Upper lobe of left lung (tissue), 6 donors: Measurements from ENCODE around the gene SPSB1. TPM values are rescaled to one million over a fixed set of nuclear protein-coding genes. Genes with fewer than 3 reads are reported as not detected.

ENCODE experiments used
- ATAC-seq, 2 donors: fragments of 200-7000 bp; cut with Tn5 transposase; one replicate each; pipeline ENCODE4 v1.9.1; 2022; ENCODE audit warnings: mild to moderate bottlenecking in 2 of 2, moderate library complexity in 2 of 2; ENCODE audit not compliant: low FRiP score in 2 of 2
- DNase-seq, 2 donors: peaks; one replicate each; pipeline ENCODE4 v3.0.0-alpha.2; 2019 to 2020
- H3K27ac ChIP-seq, 4 donors: fragments of 200-600 bp; sonication (generic); one replicate each; pipeline ENCODE4 v1.5.1; 2016 to 2019
- H3K27me3 ChIP-seq, 4 donors: fragments of 200-600 bp; sonication (generic); one replicate each; pipeline ENCODE4 v1.5.1; 2017 to 2019
- H3K36me3 ChIP-seq, 4 donors: fragments of 200-600 bp; sonication (generic); one replicate each; pipeline ENCODE4 v1.5.1; 2016 to 2019
- H3K4me1 ChIP-seq, 4 donors: fragments of 200-600 bp; sonication (generic); one replicate each; pipeline ENCODE4 v1.5.1; 2018 to 2019
- H3K4me3 ChIP-seq, 4 donors: fragments of 200-600 bp; sonication (generic); one replicate each; pipeline ENCODE4 v1.5.1; 2017 to 2019; ENCODE audit warnings: mild to moderate bottlenecking in 2 of 4, moderate library complexity in 1 of 4
- H3K9me3 ChIP-seq, 4 donors: fragments of 200-600 bp; sonication (generic); one replicate each; pipeline ENCODE4 v1.5.1; 2018 to 2019
- CTCF ChIP-seq, 6 experiments: fragments of 450-650 bp in 4 of 6; fragments of 200-600 bp in 2 of 6; sonication (generic) in 2 of 6; IDR thresholded peaks; one replicate each; pipeline ENCODE4 v1.5.1; 2016 to 2019; ENCODE audit warnings: antibody characterized with exemption in 6 of 6
- EP300 ChIP-seq, 4 donors: sonication (generic); formaldehyde crosslinking; IDR thresholded peaks; one replicate each; pipeline ENCODE4 v1.5.1; 2017; ENCODE audit warnings: antibody characterized with exemption in 4 of 4, control low read depth in 2 of 4
- POLR2A ChIP-seq, 4 donors: fragments of 450-650 bp; IDR thresholded peaks; one replicate each; pipeline ENCODE4 v1.5.1; 2016 to 2017; ENCODE audit warnings: antibody characterized with exemption in 4 of 4, mild to moderate bottlenecking in 2 of 4
- POLR2AphosphoS5 ChIP-seq, 2 donors: sonication (generic); formaldehyde crosslinking; IDR thresholded peaks; one replicate each; pipeline ENCODE4 v1.5.1; 2017; ENCODE audit warnings: antibody characterized with exemption in 2 of 2
- WGBS, 2 donors: methylation state at CpG; one replicate each; pipeline ENCODE4 v1.1.5; 2017 to 2018; 5-methylcytosine and 5-hydroxymethylcytosine counted together
- total RNA-seq, 6 donors: library from RNA; depleted of rRNA in 4 of 6; stranded (reverse); fragments of >200 nt in 4 of 6; gene quantifications; one replicate each; pipeline versions ENCODE4 v1.1.0 to v1.2.1, GENCODE V29; 2016 to 2021
- donor health status: DM: no; HTN: no; CAD: no; lungs with moderate emphysema.
- donor health status: DM: no; HTN: yes; CAD: no; lungs with severe emphysema.

Gene SPSB1
- total RNA-seq, 6 donors from 2014 or later: 21.0 to 49.1 (median 30.3) TPM

GRCh38 chr1:9248341-9249262 is 44.1 kb upstream of the SPSB1 start:
- Histone ChIP-seq H3K36me3 (peaks cover 8 to 33% (median 24%) of the 10 kb centered on the region in 4 donors), H3K9me3 (no peaks in the 10 kb centered on the region)
- WGBS, 2 donors: 90% methylated on average over 14 to 21 of the region's 21 CpGs

GRCh38 chr1:9249263-9249533 is 43.5 kb upstream of the SPSB1 start:
- Histone ChIP-seq H3K27ac (peak overlapping the region; percentile 46 to 81 (median 68)), H3K4me3 (no peak overlapping the region), H3K9me3 (no peaks in the 10 kb centered on the region), H3K4me1 (peaks cover 31 to 64% (median 40%) of the 10 kb centered on the region in 4 donors), H3K36me3 (peaks cover 8 to 33% (median 24%) of the 10 kb centered on the region in 4 donors), H3K27me3 (no peaks in the 10 kb centered on the region)
- WGBS, 2 donors: 88 to 91% methylated on average over 3 of the region's 3 CpGs
- ATAC-seq: no peak
- DNase-seq: no peak
- TF ChIP-seq POLR2A (IDR thresholded peaks at IDR 0.05) (no peak), POLR2AphosphoS5 (IDR thresholded peaks at IDR 0.05) (no peak), EP300 (IDR thresholded peaks at IDR 0.05) (no peak), CTCF (IDR thresholded peaks at IDR 0.05) (no peak)

More at GRCh38 chr1:9248341-9249262, 44.1 kb upstream of the SPSB1 start:
- H3K27ac ChIP-seq: peak overlapping the region; percentile 46 to 81 (median 68)
- H3K4me1 ChIP-seq: peaks cover 37 to 70% (median 45%) of the 10 kb centered on the region in 4 donors
- no peak for ATAC-seq
- no peak overlapping the region for H3K4me3 ChIP-seq
- DNase-seq: no peak
- TF ChIP-seq POLR2AphosphoS5 (IDR thresholded peaks at IDR 0.05): no peak
- no peak for TF ChIP-seq EP300 (IDR thresholded peaks at IDR 0.05)
- TF ChIP-seq POLR2A (IDR thresholded peaks at IDR 0.05): no peak
- no peaks in the 10 kb centered on the region for H3K27me3 ChIP-seq

- Histone ChIP-seq H3K27me3 (no peaks in the 10 kb centered on the region), H3K36me3 (peaks cover 8 to 33% (median 24%) of the 10 kb centered on the region in 4 donors), H3K27ac (peak overlapping the region; percentile 46 to 81 (median 68)), H3K9me3 (no peaks in the 10 kb centered on the region), H3K4me3 (no peak overlapping the region), H3K4me1 (peaks cover 25 to 59% (median 34%) of the 10 kb centered on the region in 4 donors)
- 64 to 83% methylated on average over 8 to 17 of the region's 17 CpGs for WGBS, 2 donors
- DNase-seq (peak; percentile 58 to 75), ATAC-seq (peak; percentile 76 to 83)
- TF ChIP-seq POLR2AphosphoS5 (IDR thresholded peaks at IDR 0.05): no peak
- TF ChIP-seq CTCF (IDR thresholded peaks at IDR 0.05): peak; percentile 49 to 85 (median 78)
Measured at GRCh38 chr1:9249534-9250410, 42.9 kb upstream of the SPSB1 start.

- Histone ChIP-seq H3K36me3 (peaks cover 8 to 29% (median 20%) of the 10 kb centered on the region in 4 donors), H3K27me3 (no peaks in the 10 kb centered on the region), H3K27ac (peak overlapping the region; percentile 46 to 81 (median 68)), H3K4me3 (peak overlapping the region in 1 of 4 donors; percentile 18), H3K4me1 (peaks cover 20 to 50% (median 26%) of the 10 kb centered on the region in 4 donors), H3K9me3 (no peaks in the 10 kb centered on the region)
- TF ChIP-seq POLR2AphosphoS5 (IDR thresholded peaks at IDR 0.05): peak in 1 of 2 donors; percentile 21
- TF ChIP-seq CTCF (IDR thresholded peaks at IDR 0.05): no peak
- WGBS, 2 donors: 62 to 67% methylated on average over 6 to 20 of the region's 21 CpGs
- DNase-seq: peak in 1 of 2 donors; percentile 83
- peak; percentile 42 to 81 for ATAC-seq
Measured at GRCh38 chr1:9250411-9251381, 42.0 kb upstream of the SPSB1 start.
